HG03045 (cell line): ENCODE results near the gene MAGI1.

Experiments
- ATAC-seq: cut with Tn5 transposase; IDR thresholded peaks from one replicate; pipeline ENCODE4 v1.9.1; 2021; ENCODE audit warnings: mild to moderate bottlenecking, moderate library complexity; ENCODE audit not compliant: unreplicated experiment

The MAGI1 gene

GRCh38 chr3:66015841-66016240, 22.9 kb downstream of the MAGI1 start:
- no peak for ATAC-seq

- ATAC-seq, result no peak
These were observed 24.1 kb downstream of the MAGI1 start for GRCh38 chr3:66014651-66015050.

DNA sequence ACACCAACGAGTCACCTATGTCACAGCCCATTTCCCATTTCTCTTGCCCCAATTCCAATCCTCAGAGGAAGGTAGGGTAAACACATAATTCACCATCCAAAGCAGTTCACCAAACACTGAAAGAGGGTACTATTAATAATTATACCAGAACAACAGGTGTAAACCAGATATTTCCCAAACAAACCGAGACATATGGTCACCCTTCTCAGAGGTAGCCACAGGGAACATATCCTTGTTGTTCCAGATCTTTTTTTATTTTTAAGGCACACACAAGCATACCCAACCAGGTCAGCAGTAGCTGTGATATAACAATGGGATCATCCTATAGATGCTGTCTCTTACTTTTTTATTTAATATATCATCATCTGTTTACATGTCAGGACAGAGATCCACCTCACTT, 24.7 kb downstream of the MAGI1 start:
- ATAC-seq, result no peak

- no peak for ATAC-seq
These were observed 26.0 kb downstream of the MAGI1 start for GRCh38 chr3:66012711-66013110.

GRCh38 chr3:66010739-66011655, 27.7 kb downstream of the MAGI1 start:
- ATAC-seq, result no peak

DNA sequence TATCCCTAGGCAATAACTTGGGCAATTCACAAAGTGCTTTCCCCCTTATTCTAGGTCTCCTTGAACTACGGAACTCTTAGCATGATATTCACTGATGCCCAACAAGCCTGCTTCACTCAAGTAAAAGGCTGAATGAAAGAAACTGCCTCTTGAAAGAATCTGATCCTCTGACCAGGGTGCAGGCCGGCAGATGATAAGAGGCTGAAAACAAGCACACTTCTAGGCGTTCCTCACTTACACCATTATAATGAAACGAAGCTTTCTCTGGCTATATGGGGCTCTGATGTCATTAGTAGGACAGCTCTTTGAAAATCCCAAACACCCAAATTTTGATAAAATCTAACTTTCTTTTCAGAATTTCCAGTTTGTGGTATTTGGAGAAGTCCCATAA, 28.4 kb downstream of the MAGI1 start:
- ATAC-seq, result no peak

GRCh38 chr3:66004244-66004643, 34.5 kb downstream of the MAGI1 start:
- ATAC-seq, result no peak

DNA sequence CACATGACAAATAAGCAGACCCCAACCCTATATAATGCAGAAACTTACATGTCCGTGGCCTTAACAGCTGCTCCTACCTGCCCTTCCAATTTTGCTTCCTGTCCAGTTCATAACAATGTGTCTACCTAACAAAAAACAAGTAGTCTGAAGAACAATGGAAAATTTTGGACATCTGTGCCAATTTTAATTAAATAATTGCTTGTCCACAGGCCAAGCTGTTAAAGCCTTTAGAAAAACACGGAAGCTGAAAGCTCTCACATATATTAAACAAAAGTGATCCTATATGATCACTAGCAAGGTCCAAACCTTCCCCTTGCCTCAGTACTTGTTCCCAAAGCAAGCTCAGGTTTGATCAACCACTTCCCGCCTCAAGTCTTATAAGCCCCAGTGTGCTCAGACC, 37.1 kb downstream of the MAGI1 start:
- no peak for ATAC-seq

DNA sequence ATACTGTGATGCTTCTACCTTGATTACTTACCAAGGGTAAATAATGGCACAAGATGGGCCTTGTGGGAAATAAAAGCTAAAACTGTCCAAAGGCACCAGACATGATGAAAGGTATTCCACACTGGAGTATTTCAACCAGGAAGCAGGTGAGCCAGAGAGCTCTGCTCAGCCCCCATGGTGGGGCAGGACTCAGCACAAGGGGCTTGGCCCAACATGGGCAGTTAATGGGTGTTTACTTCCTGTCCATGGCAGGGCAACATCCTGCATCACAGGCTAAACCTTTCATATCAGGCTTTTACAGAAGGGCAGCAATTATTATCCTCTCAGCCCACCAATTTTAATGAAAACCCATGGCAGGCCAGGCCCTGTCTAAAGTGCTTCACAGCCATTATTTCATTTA, 38.2 kb downstream of the MAGI1 start:
- no peak for ATAC-seq

- no peak for ATAC-seq
These were observed 39.1 kb downstream of the MAGI1 start for GRCh38 chr3:65999606-66000005.

DNA sequence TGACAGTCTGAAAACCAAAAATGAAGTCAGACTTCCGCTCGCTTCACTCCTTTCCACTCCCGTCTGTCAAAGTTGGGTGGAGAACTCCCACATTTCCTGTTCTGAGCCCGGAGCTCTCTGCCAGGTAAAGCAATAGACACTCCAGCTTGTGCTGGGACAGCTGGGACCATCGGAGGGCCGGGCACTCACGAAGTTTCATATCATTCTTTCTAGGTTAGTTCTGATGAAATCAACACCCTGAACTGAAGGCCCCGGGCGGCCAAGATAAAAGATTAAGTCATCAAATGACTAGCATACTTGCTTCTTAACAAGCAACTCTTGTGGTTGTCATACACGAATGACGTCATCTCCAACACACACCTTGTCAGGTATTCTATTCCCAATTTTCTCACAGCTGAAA, 42.1 kb downstream of the MAGI1 start:
- ATAC-seq, result no peak

DNA sequence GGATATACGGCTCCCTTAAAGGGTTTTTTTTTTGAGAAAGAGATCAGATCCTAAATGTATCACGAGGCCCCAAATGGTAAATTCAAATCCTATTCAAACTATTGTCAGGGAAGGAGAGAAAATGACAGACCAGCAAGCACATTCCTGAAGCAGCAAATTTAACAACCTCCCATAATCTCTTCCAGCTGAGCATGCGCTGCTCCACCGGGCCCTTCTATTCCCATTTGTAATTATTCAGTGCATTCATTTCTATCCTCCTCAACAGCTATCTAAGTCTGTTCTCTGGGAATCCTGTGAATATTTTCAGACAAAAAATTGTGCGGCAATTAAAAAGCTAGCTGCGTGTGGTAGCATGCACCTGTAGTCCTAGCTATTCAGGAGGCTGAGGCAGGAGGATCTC, 43.2 kb downstream of the MAGI1 start:
- no peak for ATAC-seq

DNA sequence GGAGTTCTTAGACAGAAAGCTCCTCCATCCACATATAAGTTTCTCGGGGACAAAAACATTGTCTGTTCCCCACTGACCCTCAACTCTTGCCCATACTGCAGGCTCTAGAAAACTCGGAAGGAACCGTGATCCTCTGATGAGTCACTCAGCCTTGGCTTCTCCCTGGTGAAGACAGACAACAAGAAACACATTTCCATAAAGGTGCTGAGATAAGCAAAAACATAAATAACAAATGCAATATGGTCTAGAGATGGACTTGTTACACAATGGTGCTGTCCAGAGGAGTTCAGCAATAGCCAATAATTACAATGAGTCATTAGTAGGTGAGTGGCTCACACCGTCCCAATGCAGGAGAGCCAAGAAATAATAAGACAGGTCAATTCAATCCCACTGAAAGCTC, 43.7 kb downstream of the MAGI1 start:
- ATAC-seq, result no peak

DNA sequence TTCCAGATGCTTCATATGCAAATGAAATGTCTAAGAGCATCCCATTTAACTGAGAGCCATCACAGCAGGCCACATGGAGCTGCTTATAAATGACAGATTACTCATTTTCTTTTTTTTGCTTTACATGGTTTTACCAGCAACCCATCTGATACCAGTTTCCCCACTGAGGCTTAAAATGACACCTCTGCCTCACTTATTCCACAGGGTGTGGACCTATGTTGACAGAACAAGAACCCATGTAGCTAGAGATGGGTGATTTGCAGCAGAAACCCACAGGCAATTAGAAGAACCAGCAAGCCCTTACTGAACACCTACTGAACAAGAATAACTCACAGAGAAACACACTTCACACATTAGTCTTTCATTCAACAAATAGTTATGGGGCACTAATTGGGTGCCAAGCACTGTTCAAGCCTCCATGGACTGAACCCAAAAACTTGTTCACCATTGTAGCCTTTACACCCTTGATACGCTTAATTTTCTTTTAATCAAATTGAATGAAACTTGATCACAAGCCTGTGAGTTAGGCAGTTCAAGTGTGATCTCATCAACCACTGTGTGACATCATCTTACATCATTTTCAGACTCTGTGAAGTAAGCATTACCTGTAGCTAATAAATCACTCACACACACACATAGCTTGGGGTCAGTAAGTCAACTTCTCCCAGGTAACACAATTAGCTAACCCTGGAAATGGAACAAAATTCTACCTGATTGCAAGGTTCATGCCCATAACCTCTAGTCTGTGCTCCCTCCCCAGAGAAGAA, 45.4 kb downstream of the MAGI1 start:
- ATAC-seq, result no peak

- no peak for ATAC-seq
These were observed 46.6 kb downstream of the MAGI1 start for GRCh38 chr3:65992106-65992505.

GRCh38 chr3:65988411-65989180, 50.1 kb downstream of the MAGI1 start:
- ATAC-seq, result no peak

- ATAC-seq, result no peak
These were observed 52.4 kb downstream of the MAGI1 start for GRCh38 chr3:65986285-65986684.

- ATAC-seq, result no peak
These were observed 53.7 kb downstream of the MAGI1 start for GRCh38 chr3:65984975-65985374.

DNA sequence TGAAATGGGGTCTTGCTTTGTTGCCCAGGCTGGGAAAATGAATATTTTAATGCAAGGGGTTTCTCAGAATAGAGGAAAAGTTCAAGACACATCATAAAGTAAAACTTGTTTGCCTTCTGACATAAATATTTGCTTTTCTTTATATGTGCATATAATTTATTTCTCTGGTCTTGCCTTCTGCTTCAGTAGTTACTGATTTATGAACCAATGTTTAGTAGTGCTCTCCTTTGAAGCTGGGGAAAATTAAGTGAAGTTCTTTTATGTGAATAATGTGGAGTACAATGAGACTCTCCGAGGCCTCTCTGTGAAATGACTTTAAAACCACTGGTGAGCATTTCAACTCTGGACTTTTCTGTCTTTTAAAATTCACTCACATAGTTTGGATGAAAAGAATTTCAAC, 55.6 kb downstream of the MAGI1 start:
- ATAC-seq, result no peak

GRCh38 chr3:65979731-65980130, 59.0 kb downstream of the MAGI1 start:
- no peak for ATAC-seq

GRCh38 chr3:65979162-65979561, 59.6 kb downstream of the MAGI1 start:
- ATAC-seq, result no peak
